Natural killer cell (primary cell): ENCODE results near the gene FYB2. TPM values are rescaled to one million over a fixed set of nuclear protein-coding genes. Genes with fewer than 3 reads are reported as not detected.

Experiments used
- total RNA-seq, 4 donors: library from RNA; stranded (reverse); fragments of 120-200 nt in 1 of 4; gene quantifications; one replicate each; pipeline versions ENCODE4 v1.2.3 to v1.2.4, GENCODE V29; 2013 to 2022

The FYB2 gene
- total RNA-seq, 3 donors from 2014 or later (not counting 1 experiment from before 2014, with no cell fraction given): not detected

Other genes with a start within 250 kb of the FYB2 start
- gene PLPP3, start 239.8 kb downstream of the FYB2 start, total RNA-seq: under 1 TPM in 2 of 3 donors, not detected in 1; 0.11 to 0.50 TPM
- not detected for gene PRKAA2, start 174.1 kb downstream of the FYB2 start, total RNA-seq
- gene C8A, start 35.4 kb upstream of the FYB2 start, total RNA-seq: not detected
- not detected for gene C8B, start 146.6 kb upstream of the FYB2 start, total RNA-seq